Left forelimb (tissue), 1 donor: Measurements from ENCODE around the gene ZBED4.

Experiments
- DNase-seq: peaks from one replicate; pipeline ENCODE4 v3.0.0-alpha.2; 2018; ENCODE audit warnings: low spot score

The ZBED4 gene

GRCh38 chr22:49878206-49878605 is 24.6 kb downstream of the ZBED4 start:
- DNase-seq = no peak

- DNase-seq = no peak
Observed at GRCh38 chr22:49879871-49880270, 26.2 kb downstream of the ZBED4 start.

GRCh38 chr22:49880281-49880680 is 26.6 kb downstream of the ZBED4 start:
- DNase-seq = no peak

DNA sequence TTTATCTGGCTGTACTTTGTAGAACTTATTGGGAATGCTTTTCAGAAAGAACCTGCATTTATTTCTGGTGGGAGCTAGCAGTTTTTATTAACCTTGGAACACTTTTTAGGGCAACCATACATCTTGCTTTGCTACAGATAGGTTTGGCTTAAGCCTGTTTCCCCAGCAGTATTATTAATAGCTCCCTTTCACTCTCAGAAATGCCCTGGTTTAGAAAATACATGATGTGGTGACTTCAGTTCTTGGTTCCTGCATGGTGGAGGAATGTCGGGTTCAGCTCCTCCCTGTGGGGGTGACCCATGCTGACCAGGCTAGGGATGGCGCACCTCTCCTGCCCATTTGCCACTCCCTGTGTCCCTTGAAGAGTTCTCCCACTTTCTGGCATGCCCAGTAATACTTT is 28.2 kb downstream of the ZBED4 start:
- DNase-seq = no peak

DNA sequence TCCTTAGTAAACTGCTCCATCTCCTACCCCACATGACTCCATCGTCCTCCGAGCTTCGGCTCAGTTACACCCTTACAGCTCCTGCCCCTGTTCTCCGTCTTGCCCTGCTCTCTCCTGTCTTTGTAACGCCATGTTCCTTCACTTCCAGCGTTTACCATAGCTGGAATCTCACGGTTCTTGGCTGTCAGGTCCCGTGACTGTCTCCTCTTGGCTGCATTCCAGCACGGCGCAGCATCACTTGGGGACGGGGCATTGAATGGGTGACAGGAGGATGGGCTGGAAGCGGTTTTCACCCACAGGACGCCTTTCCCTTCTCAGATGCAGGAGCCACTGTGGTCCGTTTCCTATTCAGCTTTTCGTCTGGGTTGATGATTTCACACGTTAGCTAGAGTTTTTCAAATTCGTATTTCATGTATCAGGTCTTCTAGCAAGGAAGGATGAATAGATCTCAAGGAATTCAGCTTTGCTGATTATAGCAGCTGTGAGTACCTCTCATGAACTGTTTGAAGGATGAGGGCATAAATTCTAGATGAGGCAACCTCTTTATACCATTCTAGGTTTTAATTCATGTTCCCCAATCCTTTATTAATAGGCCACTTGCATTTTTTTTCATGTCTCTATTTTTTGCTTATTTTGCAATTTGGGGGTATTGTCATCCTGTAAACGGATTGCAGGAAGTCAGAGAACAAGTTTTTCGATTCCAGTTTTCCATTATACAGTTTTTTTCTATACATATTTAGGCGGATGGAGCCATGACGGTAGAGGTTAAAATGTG is 29.1 kb downstream of the ZBED4 start:
- DNase-seq = no peak

GRCh38 chr22:49883294-49883640 is 29.6 kb downstream of the ZBED4 start:
- no peak for DNase-seq

- no peak for DNase-seq
Observed at GRCh38 chr22:49884075-49884474, 30.4 kb downstream of the ZBED4 start.

DNA sequence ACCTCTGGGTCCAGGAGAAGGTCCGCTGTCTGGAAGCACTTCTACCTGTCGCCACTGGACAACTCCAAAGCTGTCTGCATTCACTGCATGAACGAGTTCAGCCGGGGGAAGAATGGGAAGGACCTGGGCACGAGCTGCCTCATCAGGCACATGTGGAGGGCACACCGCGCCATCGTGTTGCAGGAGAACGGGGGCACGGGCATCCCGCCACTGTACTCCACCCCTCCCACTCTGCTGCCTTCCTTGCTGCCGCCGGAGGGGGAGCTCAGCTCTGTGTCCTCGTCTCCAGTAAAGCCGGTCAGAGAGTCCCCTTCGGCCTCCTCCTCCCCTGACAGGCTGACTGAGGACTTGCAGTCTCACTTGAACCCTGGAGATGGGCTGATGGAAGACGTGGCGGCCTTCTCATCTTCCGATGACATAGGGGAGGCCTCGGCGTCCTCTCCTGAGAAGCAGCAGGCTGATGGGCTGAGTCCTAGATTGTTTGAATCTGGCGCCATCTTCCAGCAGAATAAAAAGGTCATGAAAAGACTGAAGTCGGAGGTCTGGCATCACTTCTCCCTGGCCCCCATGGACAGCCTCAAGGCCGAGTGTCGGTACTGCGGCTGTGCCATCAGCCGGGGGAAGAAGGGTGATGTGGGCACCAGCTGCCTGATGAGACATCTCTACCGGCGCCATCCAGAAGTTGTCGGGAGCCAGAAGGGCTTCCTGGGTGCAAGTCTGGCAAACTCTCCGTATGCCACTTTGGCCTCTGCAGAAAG is 31.0 kb downstream of the ZBED4 start:
- no peak for DNase-seq

DNA sequence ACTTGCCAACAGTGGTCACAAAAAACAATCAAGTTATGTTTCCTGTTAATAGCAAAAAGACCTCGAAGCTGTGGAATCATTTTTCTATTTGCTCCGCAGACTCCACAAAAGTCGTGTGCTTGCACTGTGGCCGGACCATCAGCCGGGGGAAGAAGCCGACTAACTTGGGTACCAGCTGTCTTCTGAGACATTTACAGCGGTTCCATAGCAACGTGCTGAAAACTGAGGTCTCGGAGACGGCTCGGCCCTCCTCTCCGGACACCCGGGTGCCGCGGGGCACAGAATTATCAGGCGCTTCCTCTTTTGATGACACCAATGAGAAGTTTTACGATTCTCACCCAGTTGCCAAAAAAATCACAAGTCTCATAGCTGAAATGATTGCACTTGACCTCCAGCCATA is 31.6 kb downstream of the ZBED4 start:
- no peak for DNase-seq

GRCh38 chr22:49885881-49886280 is 32.2 kb downstream of the ZBED4 start:
- DNase-seq = no peak

GRCh38 chr22:49886346-49887063 is 32.9 kb downstream of the ZBED4 start:
- DNase-seq = no peak

DNA sequence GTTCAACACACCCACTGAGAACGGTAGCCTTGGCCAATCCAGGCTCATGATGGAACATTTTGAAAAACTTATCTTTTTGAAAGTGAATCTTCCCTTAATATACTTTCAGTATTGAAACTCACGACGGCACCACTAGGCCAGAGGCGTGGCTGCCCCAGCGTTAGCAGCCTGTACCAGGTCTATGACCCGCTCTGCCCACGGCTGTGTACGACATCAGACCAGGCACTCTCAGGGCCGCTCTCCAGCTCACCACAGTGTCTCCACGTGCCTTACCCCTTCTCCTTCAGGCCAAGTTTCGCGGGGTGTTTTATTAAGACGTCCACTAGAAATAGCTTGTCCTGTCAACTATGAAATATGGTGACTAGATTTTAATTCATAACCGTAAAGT is 33.4 kb downstream of the ZBED4 start:
- no peak for DNase-seq

- DNase-seq = no peak
Observed at GRCh38 chr22:49887702-49888101, 34.1 kb downstream of the ZBED4 start.

DNA sequence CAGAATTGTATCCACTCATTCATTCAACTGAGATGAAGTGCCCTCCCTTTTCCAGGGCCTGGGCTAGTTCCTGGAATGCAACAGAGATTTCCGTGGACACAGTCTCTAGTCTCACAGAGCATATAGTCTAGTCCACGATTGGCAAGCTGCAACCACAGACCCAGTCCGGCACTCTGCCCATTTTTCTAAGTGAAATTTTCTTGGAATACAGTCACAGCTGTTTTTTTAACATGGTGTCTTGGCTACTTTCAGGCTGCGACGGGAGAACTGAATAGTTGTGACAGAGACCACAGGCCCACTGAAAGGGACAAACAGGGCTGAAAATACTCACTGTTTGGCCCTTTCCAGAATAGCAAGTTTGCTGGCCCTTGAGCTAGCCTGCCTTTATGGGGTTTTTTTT is 35.4 kb downstream of the ZBED4 start:
- no peak for DNase-seq

DNA sequence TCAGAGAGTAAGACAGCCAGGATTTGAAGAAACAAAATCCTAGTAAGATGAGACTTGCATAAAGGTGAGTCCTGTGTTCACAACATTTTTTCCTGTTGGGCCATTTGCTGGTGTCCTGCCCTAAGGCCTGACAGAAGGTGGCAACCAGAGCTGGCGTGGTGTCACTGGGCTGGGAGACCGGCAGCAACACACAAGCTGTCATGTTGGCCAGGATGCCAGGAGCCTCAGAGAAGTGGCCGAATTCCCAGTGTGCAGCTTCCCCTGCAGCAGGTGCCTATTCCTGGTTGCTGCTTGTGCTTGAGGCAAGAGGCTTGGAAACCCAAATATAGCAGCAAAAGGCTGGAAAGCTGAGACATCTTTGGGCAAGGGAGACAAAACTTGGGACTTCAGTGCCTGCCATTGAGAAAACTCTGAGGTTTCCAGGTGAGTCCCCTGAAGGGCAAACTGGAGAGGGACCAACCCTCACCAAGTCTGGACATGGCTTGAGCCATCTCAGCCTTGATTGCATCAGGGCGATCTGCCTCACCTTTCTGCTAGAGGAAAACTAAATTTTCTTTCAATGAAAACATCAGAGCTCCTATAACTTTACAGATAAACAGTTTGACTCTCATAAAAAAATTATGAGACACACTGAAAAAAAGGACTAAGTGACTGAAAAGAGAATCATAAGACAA is 38.7 kb downstream of the ZBED4 start:
- DNase-seq = no peak

DNA sequence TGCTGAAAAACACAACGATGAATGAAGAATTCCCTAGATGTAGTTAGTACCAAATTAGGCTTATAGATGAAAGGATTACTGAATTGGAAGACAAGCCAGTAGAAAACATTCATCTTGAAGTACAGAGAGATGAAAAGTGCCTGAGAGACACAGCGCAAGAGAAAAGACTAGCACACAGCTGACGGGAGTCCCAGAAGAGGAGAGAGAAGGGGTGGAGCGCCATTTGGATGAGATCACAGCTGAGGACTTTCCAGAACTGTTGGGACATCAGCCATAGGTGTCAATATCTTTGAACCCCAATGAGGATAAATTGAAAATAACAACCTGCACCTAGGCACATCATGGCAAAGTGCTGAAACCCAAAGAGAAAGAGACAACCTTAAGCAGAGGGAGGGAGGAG is 39.4 kb downstream of the ZBED4 start:
- no peak for DNase-seq

- no peak for DNase-seq
Observed at GRCh38 chr22:49894322-49895054, 40.8 kb downstream of the ZBED4 start.

- DNase-seq = no peak
Observed at GRCh38 chr22:49896201-49896600, 42.6 kb downstream of the ZBED4 start.

GRCh38 chr22:49897015-49897684 is 43.5 kb downstream of the ZBED4 start:
- DNase-seq = no peak

DNA sequence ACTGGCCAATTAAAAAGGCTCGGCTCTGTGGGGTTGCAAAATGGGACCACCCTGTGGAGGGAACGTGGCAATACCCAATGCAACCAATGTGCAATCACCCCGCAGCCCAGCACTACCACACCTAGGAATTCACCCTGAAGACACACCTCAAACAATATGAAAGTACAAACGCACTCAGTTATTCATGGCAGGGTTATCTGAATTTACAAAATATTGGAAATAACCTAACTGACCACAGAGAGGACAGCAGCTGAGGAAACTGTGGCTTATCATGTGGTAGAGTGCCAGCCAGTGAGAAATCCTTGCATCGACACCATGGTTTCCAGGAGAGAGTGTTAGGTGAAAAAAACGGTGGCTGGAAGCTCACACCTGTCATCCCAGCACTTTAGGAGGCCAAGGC is 45.9 kb downstream of the ZBED4 start:
- no peak for DNase-seq
